ENCODE results near the gene BCL2L15. TPM values are rescaled to one million over a fixed set of nuclear protein-coding genes. Genes with fewer than 3 reads are reported as not detected.
A peak's percentile ranks its signal among the peaks of the same experiment; 100 is the strongest.

The BCL2L15 gene
- total and polyA plus RNA-seq, 2 donors (not counting 3 experiments of a cell fraction or from before 2014, with no cell fraction given) = 0.28 to 0.29 TPM

GRCh38 chr1:113929750-113930498 lies 42.5 kb upstream of the BCL2L15 start:
- TF ChIP-seq GATA2 (IDR thresholded peaks at IDR 0.05; ENCODE audit: insufficient read depth, insufficient read length, low read depth, low read length) (no peak), EZH2 (IDR thresholded peaks at IDR 0.05; ENCODE audit: borderline replicate concordance, low read depth, low read length, severe bottlenecking) (no peak), POLR2A (IDR thresholded peaks at IDR 0.05; ENCODE audit: low read depth, low read length) (no peak), JUN (IDR thresholded peaks at IDR 0.05; ENCODE audit: borderline replicate concordance, insufficient read depth, insufficient read length, low read depth) (no peak), MYC (IDR thresholded peaks at IDR 0.05; ENCODE audit: low read depth, low read length) (no peak), CTCF (IDR thresholded peaks at IDR 0.05; ENCODE audit: extremely low read depth in 1 of 2, insufficient read depth in 1 of 2, low read depth in 1 of 2, low read length in 2 of 2) (peak in 1 of 2 donors; percentile 10)
- TF ChIP-seq, protein P1, sequence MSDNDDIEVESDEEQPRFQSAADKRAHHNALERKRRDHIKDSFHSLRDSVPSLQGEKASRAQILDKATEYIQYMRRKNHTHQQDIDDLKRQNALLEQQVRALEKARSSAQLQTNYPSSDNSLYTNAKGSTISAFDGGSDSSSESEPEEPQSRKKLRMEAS (IDR thresholded peaks at IDR 0.05; ENCODE audit: insufficient read depth, insufficient read length) = no peak
- Histone ChIP-seq H2AFZ (ENCODE audit: low read depth, low read length) (no peak overlapping the region), H3K36me3 (ENCODE audit: control insufficient read depth in 2 of 2, extremely low read depth in 1 of 2, insufficient read depth in 2 of 2, low read length in 2 of 2) (no peaks in the 10 kb centered on the region), H3K4me3 (replicated peaks in 1 of 3; ENCODE audit: insufficient read depth in 1 of 3, low read depth in 1 of 3, low read length in 3 of 3) (peak overlapping the region; percentile 63 to 68 (median 65)), H3K4me1 (ENCODE audit: control insufficient read depth, extremely low read depth, insufficient read depth, low read length) (peaks cover 26% of the 10 kb centered on the region), H3K27me3 (ENCODE audit: control insufficient read depth in 2 of 2, insufficient read depth in 2 of 2, low read length in 2 of 2) (no peaks in the 10 kb centered on the region), H3K9ac (replicated peaks; ENCODE audit: extremely low read depth, insufficient read depth, low read length) (peak overlapping the region; percentile 89), H3K9me1 (replicated peaks; ENCODE audit: control insufficient read depth, extremely low read depth, insufficient read depth, low read length) (no peaks in the 10 kb centered on the region), H3K4me2 (ENCODE audit: insufficient read depth, low read length) (peak overlapping the region; percentile 50), H3K79me2 (ENCODE audit: control insufficient read depth, insufficient read depth, low read length) (peaks cover 53% of the 10 kb centered on the region), H3K27ac (ENCODE audit: insufficient read depth, low read depth, low read length) (peak overlapping the region; percentile 72), H3K9me3 (replicated peaks; ENCODE audit: control insufficient read depth, insufficient read depth, low read length) (no peaks in the 10 kb centered on the region), H4K20me1 (replicated peaks; ENCODE audit: control insufficient read depth, extremely low read depth, insufficient read depth, low read length) (no peaks in the 10 kb centered on the region)
- no peak for FAIRE-seq
- intact Hi-C loops (cut with micrococcal nuclease) = loop anchor here (1.0 to 2.0 kb wide), 6 partner anchors 17 to 171 kb away; partner anchors contain the start of genes DCLRE1B, PHTF1 and RSBN1
- TSS peak; percentile 18 for BruUV-seq (replicated peaks)
- dilution Hi-C loops (cut with MboI; ENCODE audit: extremely low pct_ligation_motif_present, low sequenced_read_pairs) = no loop called here
- ChIA-PET CTCF (interaction anchor here (0.6 to 6.8 kb wide), 21 partner anchors 9 to 1678 kb away, joined by 3 to 54 read pairs (median 5); partner anchors contain the start of genes AP4B1, DCLRE1B, OLFML3 and RSBN1), POLR2A (interaction anchor here (1.0 to 2.1 kb wide), 4 partner anchors 18 to 118 kb away, joined by 3 to 8 read pairs (median 4); partner anchors contain the start of genes AP4B1, DCLRE1B and RSBN1)
- no peak for DNase-seq (ENCODE audit: low read depth, low spot score)

Data from endothelial cell of umbilical vein (primary cell).